Measurements from ENCODE around the gene PNMA8C. TPM values are rescaled to one million over a fixed set of nuclear protein-coding genes. Genes with fewer than 3 reads are reported as not detected.
A peak's percentile ranks its signal among the peaks of the same experiment; 100 is the strongest.

PNMA8C gene
- total and polyA plus RNA-seq, 2 experiments from 2014 or later: 0.20 to 0.69 TPM

DNA sequence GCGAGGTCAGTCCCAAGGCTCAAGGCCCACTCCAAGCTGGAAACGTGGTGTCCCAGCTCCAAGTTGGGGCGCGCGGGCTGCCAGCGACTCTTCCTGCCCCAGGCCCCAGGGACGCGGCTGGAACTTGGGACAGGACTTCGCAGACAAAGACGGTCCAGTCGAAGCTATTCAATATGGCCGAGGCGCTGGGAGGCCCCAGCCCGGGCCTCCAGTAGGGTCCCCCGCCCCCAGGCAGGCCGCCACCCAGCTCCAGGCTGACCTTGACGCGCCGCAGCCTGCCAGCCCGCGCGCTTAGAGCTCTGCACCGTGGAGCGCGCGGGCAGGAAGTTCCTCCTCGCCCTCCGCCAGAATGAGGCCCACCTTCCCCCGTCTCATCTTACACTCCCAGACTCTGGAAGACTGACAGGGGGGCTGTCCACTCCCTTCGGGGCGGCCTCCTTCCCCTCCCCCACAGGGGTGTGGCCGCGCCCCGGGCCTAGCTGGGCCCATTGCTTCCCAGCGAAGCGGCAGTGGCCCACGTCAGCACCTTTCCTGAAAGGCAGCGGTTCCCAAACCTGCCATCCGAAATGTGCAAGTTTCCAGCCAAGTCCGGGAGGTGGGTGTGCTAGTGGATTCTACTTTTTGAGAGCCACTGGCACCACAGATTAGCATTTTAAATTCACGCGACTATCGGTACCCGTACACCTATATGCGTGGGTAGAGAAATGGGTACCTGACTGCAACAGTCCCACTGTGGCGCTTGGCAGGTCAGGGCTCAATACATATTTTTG is 15.3 kb downstream of the PNMA8C start, which contains the start of gene CCDC8:
Gene CCDC8 (minus strand): TSS at position 303 of the 770 bp plus-strand sequence. CDS start 754 bp downstream, outside the sequence.
- Histone ChIP-seq H3K9me3 (ENCODE audit: low read depth) (no peaks in the 10 kb centered on the region), H3K36me3 (no peaks in the 10 kb centered on the region), H3K4me3 (peak within 1 kb of the TSS; percentile 76), H3K27me3 (no peaks in the 10 kb centered on the region), H3K4me1 (ENCODE audit: low read depth) (peaks cover 23% of the 10 kb centered on the region), H3K27ac (peak within 1 kb of the TSS; percentile 96)
- peak; percentile 99 for DNase-seq (ENCODE audit: low read depth in 1 of 2, low spot score in 1 of 2)
- TF ChIP-seq, protein P1, sequence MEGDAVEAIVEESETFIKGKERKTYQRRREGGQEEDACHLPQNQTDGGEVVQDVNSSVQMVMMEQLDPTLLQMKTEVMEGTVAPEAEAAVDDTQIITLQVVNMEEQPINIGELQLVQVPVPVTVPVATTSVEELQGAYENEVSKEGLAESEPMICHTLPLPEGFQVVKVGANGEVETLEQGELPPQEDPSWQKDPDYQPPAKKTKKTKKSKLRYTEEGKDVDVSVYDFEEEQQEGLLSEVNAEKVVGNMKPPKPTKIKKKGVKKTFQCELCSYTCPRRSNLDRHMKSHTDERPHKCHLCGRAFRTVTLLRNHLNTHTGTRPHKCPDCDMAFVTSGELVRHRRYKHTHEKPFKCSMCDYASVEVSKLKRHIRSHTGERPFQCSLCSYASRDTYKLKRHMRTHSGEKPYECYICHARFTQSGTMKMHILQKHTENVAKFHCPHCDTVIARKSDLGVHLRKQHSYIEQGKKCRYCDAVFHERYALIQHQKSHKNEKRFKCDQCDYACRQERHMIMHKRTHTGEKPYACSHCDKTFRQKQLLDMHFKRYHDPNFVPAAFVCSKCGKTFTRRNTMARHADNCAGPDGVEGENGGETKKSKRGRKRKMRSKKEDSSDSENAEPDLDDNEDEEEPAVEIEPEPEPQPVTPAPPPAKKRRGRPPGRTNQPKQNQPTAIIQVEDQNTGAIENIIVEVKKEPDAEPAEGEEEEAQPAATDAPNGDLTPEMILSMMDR (IDR thresholded peaks at IDR 0.05; ENCODE audit: low read depth, low read length): no peak

DNA sequence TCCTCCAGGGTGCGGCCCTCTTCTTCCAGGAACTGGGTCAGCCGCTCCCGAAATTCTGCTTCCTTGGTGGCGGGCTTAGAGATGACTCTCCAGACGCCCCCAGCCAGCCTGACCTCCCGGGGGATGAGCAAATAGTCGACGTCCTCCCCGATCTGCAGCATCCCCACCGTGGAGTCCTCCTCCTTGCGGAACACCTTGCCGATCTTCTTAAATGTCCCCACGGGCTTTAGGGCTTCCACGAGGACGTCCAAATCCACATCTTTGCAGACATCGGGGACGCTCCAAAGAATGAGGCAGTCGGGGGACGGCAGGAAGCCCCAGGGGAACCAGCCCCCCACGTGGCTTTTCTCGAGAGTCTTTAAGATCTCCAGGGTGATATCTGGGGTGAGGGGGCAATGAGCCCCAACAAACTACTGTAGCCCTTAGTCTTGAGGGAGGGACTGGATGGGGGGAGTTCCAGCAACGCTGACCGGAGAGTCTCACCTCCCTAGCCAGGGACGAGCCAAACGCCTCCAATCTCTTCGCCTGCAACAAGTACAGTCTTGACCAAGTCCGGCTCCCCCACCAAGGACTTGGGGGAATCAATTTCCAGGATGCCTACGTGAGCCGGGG is 16.0 kb downstream of the PNMA8C start:
- TF ChIP-seq, protein P1 (IDR thresholded peaks at IDR 0.05; ENCODE audit: low read depth, low read length): no peak
- no peaks in the 10 kb centered on the region for H3K36me3 ChIP-seq
- H3K27ac ChIP-seq: peak overlapping the region; percentile 96
- DNase-seq (ENCODE audit: low read depth in 1 of 2, low spot score in 1 of 2): no peak
- H3K9me3 ChIP-seq (ENCODE audit: low read depth): no peaks in the 10 kb centered on the region
- H3K4me3 ChIP-seq: peak overlapping the region; percentile 76
- peaks cover 30% of the 10 kb centered on the region for H3K4me1 ChIP-seq (ENCODE audit: low read depth)
- no peaks in the 10 kb centered on the region for H3K27me3 ChIP-seq

DNA sequence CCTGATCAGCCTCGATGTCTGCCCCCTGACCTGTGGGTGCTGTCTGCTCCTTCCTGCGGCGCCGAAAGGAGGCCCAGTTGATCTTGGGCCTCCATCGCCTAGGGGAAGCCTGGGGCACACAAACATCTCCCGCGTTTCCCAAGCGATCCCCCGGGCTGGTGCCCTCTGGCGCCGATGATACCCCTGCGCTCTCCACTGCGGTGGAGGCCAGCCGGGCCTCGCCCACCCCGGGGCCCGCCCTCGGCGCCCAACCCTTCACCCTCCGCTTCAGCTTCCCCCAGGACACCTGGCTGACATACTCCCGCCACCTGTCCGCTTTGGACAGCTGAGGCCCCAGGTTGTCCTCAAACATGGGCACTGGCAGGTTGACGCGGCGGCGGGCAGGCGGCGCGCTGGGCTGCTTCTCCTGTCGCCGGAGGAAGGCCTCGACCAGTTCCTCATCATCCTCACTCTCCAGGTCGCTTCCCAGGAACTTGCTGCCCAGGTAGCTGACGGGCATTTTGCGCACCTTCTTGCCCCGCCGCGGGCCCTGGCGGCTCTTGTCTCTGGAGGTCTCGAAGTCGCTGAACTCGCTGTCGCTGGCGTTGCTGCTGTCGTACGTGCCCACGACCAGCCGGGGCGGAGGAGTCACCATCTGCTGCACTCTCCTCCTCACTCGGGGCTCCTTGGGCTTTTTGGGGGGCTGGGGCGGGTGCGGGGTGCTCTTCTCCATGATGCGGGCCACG is 16.6 kb downstream of the PNMA8C start:
- peak overlapping the region; percentile 76 for H3K4me3 ChIP-seq
- H3K9me3 ChIP-seq (ENCODE audit: low read depth): no peaks in the 10 kb centered on the region
- TF ChIP-seq, protein P1 (IDR thresholded peaks at IDR 0.05; ENCODE audit: low read depth, low read length): peak; percentile 17
- peak in 1 of 2 donors; percentile 54 for DNase-seq (ENCODE audit: low read depth in 1 of 2, low spot score in 1 of 2)
- H3K27ac ChIP-seq: peak overlapping the region; percentile 96
- H3K4me1 ChIP-seq (ENCODE audit: low read depth): peaks cover 30% of the 10 kb centered on the region
- no peaks in the 10 kb centered on the region for H3K36me3 ChIP-seq
- H3K27me3 ChIP-seq: no peaks in the 10 kb centered on the region

DNA sequence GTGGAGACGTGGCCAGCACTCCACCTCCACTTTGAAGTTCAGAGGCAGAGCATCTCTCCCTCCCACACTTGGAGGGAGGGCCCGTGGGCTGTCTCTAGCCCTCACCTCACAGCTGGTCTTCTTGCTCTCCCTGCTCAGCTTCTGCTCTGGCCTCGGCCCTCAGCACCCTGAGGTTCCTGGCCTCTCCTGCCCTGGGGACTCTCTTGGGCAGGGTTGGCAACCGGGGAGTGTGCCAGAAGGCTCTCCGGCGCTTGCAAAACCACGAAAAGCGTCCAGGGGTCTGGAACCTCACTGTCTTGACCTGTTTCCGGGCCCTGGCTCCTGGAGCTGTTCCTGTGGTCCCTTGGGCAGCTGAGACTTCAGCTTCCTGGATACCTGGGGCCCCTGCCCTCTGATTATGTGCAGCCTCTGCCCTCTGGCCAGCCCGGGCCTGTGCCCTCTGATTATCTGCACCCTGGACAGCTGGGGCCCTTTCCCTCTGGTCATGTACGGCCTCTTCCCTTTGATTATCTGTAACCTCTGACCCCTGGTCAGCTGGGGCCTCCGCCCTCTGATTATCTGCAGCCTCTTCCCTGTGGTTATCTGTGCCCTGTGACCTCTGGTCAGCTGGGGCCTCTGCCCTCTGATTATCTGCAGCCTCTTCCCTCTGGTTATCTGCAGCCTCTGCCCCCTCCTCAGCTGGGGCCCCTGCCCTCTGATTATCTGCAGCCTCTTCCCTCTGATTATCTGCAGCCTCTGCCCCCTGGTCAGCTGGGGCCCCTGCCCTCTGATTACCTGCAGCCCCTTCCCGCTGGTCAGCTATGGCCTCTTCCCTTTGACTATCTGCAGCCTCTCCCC is 17.4 kb downstream of the PNMA8C start:
- Histone ChIP-seq H3K4me3 (peak overlapping the region; percentile 76), H3K27me3 (no peaks in the 10 kb centered on the region), H3K27ac (no peak overlapping the region), H3K4me1 (ENCODE audit: low read depth) (peaks cover 30% of the 10 kb centered on the region), H3K9me3 (ENCODE audit: low read depth) (no peaks in the 10 kb centered on the region), H3K36me3 (no peaks in the 10 kb centered on the region)
- no peak for DNase-seq (ENCODE audit: low read depth in 1 of 2, low spot score in 1 of 2)
- TF ChIP-seq, protein P1 (IDR thresholded peaks at IDR 0.05; ENCODE audit: low read depth, low read length): no peak

Measured in cardiac muscle cell (in vitro differentiated cells and primary cell).